Measurements from ENCODE around the gene METTL14.
"Not testable (repeated sequence)": the region's sequence is repeated elsewhere in the genome, so short reads cannot be mapped to it uniquely, and the experiment has no call there.

The METTL14 gene

DNA sequence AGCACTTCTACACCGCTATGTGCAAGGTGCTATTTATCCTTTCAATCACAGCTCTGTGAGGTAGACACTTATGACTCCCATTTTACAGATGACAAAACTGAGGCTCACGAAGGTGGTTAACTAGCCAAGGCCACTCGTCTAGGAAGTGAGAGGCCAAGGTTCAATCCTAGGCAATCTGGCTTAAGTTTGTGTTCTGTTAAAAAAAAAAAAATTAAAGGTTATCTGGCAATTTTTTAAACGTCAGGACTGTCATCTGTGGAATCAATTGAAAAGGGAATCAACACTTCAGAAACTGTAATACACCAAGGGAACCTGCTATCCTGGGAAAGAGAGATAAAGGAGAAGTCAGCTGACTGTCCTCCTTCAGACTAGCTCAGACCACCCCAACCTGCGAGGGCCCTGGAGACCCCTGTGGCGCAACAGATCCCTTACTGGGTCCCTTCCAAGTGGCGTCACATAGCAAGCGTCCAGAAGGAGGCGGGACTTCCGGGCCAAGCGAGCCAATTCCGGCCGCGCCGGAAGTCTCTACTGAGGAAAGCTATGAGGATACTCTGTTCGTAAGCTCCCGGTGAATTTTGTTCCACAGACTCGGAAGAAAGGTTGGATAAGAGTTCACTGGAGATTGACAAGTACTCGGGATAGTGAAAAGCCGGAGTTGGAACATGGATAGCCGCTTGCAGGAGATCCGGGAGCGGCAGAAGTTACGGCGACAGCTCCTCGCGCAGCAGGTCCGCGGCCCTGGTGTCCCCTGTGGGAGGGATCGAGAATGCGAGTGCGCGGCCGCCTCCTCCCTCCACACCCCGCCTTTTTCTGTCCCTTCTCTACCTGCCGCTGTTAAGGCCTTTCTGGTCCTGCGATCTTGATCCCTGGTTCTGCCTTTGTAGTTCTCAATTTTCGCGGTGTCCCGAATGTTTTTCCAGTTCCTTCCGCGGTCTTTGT lies at the start of gene METTL14:
METTL14 (plus strand) TSS at position 520 of the 939 bp plus-strand sequence; CDS start at position 663, 143 bp downstream.
- peak; percentile 39 to 95 (median 86) for DNase-seq

DNA sequence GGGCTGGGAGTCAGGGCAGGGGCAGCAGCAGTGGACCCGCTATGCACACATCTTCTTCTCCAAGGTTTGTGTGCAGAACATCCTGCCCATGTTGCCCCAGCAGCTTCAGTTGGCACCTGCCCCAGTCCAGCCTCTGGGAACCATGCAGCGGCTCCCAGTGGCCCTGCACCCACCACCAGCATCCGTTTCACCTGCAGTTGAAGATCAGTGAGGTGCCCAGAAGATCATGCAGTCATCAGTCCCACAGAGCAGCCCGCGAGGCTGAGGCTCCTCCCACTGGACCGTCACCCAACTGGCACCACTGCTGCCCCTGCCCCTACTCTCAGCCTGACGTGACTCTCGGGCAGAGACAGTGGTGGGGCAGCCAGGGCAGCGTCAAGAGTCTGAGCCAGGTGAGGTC lies 49.1 kb upstream of the METTL14 start:
- not testable (repeated sequence) for DNase-seq

GRCh38 chr4:118664665-118665064 lies 20.5 kb upstream of the METTL14 start:
- DNase-seq = not testable (repeated sequence)

DNA sequence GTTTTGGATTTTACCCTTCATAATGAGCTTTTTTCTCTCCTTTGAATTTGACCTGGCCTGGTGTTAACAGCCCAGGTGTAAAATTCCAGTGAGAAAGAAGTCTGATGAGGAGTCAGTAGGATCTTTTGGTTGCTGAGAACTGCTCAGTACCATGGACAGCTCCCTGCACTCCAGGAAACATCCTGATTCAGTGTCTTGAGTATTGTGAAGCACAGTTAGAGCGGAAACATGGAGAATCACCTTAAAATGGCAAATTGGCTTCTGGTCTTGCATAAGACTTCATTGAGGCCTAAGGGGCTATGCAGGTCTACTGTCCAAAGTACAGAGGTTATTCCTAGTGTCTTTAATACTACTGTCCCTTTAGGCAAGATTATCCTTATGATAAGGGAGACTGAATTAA lies 16.0 kb upstream of the METTL14 start:
- peak in 14 of 51 donors; percentile 0 to 45 (median 17) for DNase-seq

DNA sequence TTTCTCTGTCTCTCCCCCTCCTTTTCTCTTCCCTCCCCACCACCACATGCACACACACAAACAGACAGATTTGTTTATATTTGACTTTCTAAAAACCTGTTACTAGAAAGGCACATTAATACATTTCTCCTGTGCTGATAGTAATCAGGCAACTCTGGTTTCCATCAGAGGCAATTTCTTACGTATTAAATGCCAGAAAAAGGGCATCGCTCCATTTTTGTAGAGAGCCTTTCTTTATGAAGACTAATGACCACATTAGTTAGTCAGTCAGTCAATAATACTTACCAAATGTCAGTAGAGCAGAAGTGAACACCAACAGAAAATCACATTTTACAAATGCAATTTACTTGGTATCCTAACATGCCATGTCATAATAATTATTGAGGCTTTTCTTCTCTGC lies 14.2 kb upstream of the METTL14 start:
- DNase-seq = not testable (repeated sequence)

DNA sequence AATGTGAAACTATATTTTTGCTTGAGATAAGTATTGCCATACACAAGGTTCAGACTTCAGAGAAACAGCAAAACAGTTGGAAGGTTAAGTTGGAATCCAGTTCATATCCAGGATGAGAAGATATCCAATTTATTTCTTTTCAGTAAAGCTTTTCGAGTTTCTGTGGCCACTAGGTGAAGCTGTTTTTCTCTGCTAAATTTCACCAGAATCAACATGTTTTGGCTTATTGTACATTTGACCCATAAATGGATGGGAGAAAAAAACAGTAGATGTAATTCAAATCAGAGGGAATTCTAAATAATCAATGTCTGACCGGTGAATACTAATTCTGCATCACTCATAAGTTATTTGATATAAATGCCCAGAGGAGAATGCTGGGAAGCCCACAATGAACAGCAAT lies 9.1 kb upstream of the METTL14 start:
- DNase-seq = no peak

DNA sequence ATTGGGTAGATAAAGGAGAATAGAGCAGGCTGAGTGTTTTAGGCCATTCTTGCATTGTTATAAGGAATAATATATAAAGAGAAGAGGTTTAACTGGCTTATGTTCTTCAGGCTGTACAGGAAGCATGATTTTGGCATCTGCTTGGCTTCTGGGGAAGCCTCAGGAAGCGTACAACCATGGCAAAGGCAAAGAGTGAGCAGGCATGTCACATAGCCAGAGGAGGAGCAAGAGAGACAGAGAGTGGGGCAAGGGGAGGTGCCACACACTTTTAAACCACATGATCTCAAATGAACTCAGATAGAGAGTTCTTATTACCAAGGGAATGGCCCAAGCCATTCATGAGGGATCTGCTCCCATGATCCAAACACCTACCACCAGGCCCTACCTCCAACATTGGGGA lies 4.4 kb upstream of the METTL14 start:
- DNase-seq = no peak

GRCh38 chr4:118682928-118683327 lies 2.3 kb upstream of the METTL14 start:
- no peak for DNase-seq

DNA sequence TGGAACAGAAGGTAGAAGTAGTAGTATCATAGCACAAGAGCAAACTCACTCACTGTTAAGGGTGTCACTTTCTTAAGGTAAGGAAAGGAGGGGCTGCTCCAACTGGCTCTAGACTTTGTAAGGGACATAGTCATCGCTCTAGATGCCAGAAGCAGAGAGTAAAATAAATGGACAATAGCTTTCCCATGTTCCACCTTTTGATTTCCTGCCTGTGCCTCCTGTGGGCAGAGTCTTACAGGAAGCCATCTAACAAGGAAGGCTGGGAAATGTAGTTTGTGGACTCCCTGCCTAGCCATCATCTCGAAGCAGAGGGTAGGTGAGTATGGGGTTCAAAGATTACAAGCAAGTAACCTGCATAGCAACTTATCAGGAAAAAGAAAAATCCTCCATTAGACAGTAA lies 1.7 kb upstream of the METTL14 start:
- peak in 1 of 51 donors; percentile 2 for DNase-seq

GRCh38 chr4:118703118-118703517 lies 17.9 kb downstream of the METTL14 start:
- no peak for DNase-seq

GRCh38 chr4:118711052-118711451 lies 25.9 kb downstream of the METTL14 start:
- DNase-seq = no peak

DNA sequence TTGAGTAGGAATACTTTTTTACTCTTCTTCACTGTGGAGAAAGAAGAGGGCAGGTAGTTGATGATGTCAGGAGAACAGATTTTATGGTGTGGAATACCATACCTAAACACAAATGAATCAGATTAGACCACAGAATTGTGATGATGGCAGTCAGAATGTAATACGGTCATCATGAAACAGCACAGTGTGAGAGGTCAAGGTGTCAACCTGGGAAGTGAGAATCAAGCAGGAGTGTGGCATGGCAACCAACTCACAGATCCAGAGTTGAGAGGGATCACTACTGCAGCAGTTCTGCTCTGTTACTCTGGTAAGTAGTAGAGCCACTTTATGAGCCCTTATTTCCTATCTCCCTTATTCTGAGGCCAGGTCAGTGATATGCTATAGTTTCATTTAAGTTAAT lies 27.7 kb downstream of the METTL14 start:
- DNase-seq = no peak

DNA sequence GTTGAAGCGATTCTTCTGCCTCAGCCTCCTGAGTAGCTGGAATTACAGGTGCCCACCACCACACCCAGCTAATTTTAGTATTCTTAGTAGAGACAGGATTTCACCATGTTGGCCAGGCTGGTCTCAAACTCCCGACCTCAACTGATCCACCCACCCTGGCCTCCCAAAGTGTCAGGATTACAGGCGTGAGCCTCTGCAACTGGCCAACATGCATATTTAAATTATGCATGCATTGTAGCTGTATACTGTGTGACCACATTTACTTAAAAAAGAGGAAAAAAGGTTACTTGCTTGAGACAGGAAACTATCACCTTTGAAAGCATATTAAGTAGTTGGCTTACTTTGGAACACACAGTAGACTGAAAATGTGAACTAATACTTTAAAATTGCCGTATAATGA lies 29.5 kb downstream of the METTL14 start:
- DNase-seq = no peak

DNA sequence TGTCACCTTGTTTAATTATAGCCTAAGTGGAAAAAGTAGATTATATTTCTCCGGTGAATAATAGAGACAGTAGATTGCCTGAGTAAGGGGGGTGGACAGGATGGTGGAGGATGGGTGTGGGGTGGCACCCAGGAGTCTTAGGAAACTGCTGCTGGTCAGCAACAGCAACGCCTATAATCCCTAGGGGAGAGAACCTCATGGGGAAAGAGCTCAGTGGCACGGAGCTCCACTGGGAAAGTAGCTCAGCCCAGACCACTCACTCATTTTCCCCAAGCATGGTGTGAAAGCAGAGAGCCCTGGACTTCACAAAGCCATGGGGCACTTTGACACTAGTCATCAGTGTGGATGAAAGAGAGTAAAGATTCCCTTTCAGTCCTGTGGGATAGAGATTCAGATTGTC lies 31.1 kb downstream of the METTL14 start:
- DNase-seq = no peak

DNA sequence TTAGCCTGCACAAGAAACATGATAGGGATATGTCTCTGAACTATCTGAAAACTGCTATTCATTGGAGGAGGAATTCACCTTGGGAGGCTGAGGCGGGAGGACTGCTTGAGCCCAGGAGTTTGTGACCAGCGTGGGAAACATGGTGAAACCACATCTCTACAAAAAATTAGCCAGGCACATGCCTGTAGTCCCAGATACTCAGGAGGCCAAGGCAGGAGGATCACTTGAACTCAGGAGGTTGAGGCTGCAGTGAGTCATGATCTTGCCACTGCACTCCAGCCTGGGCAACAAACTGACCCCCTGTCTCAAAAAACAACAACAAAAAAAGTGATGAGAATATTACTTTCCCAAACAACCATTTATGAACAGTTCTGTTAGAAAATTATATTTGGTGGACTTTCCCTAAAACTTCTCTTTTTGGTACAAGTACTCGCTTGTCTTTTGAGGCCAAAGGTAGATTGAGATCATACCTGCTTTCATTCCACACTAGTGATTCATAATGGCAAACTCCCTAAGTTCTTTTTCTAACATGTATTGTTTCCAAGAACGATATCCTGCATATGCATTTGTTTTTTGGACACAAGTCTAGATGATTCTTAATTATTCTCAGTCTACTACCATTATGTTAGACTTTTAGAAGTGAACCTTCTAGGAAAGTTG lies 33.4 kb downstream of the METTL14 start:
- DNase-seq = no peak

- DNase-seq = no peak
These were observed 36.6 kb downstream of the METTL14 start for GRCh38 chr4:118721752-118722151.

GRCh38 chr4:118723369-118723768 lies 38.2 kb downstream of the METTL14 start:
- no peak for DNase-seq

DNA sequence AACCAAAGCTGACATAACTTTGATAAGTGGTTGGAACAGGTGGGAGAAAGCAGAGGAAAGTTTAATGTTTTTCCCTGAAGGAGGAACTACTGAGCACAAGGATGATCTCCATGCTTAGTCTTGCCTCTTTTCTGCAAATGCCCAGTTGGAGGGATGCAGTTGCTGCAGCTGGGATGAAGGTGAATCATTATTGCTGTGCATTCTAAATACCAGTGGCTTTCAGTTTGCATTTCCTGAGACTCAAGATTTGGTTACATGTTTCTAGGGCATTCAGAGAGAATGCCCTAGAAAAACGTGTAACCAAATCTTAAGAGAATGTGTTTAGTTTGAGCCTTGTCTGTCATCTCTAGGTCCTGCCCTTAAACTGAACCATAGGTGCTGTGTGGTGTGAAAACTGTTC lies 42.2 kb downstream of the METTL14 start:
- no peak for DNase-seq

- no peak for DNase-seq
These were observed 44.4 kb downstream of the METTL14 start for GRCh38 chr4:118729287-118730286.

DNA sequence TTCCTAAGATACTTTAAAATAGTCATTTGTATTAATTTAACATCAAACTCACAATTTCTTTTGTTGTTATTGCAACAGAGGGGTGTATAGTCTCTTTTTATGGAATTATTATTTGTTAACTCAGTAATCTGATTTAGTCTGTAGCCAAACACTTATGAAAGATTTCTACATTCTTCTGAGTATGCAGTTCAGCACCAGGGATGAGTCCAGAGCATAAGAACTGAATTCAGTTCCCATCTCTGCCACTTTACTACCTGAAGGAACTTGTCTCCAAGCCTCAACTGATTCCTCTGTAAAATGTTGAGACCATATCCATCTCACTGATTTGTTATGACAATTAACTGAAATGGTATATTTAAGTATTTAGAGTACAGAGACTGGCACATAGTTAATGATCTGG lies 45.5 kb downstream of the METTL14 start:
- DNase-seq = no peak

DNA sequence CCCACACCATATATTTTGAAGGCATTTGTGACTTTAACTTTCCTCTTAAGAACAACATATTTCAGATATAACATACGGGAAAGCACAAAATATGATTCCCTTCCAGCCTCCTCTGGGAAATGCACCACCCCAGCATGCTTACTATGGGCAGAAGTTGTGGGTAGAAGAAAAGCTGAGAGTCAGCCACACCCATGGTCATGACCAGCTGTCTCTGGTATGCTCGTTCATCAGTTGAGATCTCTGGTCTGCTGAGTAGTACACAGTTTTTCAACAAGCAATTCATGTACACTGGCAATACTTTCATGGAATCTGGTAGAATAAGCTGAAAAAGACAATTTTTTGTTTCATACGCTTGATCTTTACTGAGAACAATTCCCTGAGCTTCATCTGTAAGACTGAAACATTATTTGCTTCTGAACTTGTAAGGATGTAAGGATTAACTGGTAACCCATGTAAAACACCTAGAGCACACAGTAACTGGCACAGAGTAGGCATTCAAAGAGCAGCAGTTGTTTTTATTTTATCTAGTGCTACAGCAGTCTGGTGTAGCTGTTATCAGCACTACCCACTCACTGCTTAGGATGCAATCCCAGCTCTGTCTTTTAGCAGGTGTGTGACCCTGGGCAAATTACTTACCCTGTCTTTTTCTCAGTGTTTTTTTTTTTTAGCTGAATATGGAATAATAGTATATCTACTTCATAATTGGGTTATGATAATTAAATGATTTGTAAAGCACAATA lies 47.6 kb downstream of the METTL14 start:
- DNase-seq = no peak
